ENCODE results near the gene SORT1. TPM values are rescaled to one million over a fixed set of nuclear protein-coding genes. Genes with fewer than 3 reads are reported as not detected.

Gene SORT1
- total and polyA plus RNA-seq, 2 of the 13 experiments (the other 11 are each of a cell fraction or from before 2014, with no cell fraction given): 32.4 to 93.0 TPM

DNA sequence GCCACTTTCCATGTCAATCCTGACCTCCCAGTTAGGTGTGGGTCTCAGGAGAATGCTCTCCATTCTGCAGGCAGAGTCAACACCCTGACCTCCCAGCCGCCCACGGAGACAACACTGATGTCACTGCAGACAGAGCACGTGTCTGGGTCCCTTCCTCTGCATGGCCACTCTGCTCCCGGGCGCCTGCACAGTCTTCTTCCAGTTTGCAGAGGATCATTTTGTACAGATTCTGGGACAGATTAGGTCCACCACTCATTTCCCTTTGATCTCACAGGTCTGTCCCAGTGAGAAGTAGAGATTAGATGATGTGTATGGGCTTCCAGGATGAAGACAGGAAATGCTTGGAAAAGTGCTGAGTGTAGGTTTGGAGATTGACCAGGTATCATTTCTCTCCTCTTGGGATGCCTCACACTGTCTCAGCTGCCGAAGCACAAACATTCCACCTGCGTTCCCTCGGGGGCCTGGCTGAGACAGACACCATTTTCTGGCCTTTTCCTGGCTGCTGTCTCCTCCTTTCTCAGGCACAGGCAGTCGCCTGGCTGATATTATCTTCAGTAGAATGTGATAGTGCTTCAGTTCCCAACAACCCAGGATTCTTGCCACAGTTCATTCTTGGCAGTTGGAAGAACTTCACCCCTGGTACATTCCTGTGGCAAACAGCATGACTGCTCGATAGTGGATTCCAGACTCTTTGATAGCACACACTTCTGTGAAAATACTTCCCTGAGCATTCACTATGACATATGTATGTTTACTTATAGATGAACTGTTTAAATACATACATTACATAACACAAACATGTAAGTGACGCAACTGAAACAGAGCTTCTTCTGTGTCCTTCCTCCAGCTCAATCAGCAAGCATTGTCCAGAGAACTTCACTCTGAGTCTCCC, 98.8 kb downstream of the SORT1 start (continued):
- TF ChIP-seq BORCS8-MEF2B (CRISPR knock-in tag; IDR thresholded peaks at IDR 0.05) (0 out of 2 replicates have a peak, but pooled peaks have one; percentile 31), U2AF2 (IDR thresholded peaks at IDR 0.05; ENCODE audit: low read depth, low read length) (no peak), ZNF136 (CRISPR knock-in tag; IDR thresholded peaks at IDR 0.05; ENCODE audit: low read depth) (no peak), SPEN (CRISPR knock-in tag; IDR thresholded peaks at IDR 0.05; ENCODE audit: low read depth) (no peak; the same call in 1 of the 2 replicates), CHD2 (IDR thresholded peaks at IDR 0.05; ENCODE audit: low read depth, low read length) (peak; percentile 46; the same call in 1 of the 2 replicates), ATF3 (CRISPR knock-in tag; IDR thresholded peaks at IDR 0.05) (peak; percentile 80), ZNF562 (CRISPR knock-in tag; IDR thresholded peaks at IDR 0.05; ENCODE audit: borderline replicate concordance) (peak; percentile 37; the same call in 1 of the 2 replicates), ZNF709 (CRISPR knock-in tag; IDR thresholded peaks at IDR 0.05) (0 out of 2 replicates have a peak, but pooled peaks have one; percentile 76), MEF2D (CRISPR knock-in tag; IDR thresholded peaks at IDR 0.05) (no peak; the same call in none of the 2 replicates), AFF4 (CRISPR knock-in tag; IDR thresholded peaks at IDR 0.05) (no peak), ZNF577 (CRISPR knock-in tag; IDR thresholded peaks at IDR 0.05; ENCODE audit: borderline replicate concordance, low read depth) (no peak), NFIC (IDR thresholded peaks at IDR 0.05; ENCODE audit: low read length) (peak; percentile 81; the same call in 1 of the 2 replicates), PHF5A (CRISPR knock-in tag; IDR thresholded peaks at IDR 0.05; ENCODE audit: low read depth, unreplicated experiment) (peak; percentile 74), XRCC5 (optimal IDR thresholded peaks at IDR 0.05; ENCODE audit: low read length) (peak; percentile 40)
- TF ChIP-seq, protein P1, sequence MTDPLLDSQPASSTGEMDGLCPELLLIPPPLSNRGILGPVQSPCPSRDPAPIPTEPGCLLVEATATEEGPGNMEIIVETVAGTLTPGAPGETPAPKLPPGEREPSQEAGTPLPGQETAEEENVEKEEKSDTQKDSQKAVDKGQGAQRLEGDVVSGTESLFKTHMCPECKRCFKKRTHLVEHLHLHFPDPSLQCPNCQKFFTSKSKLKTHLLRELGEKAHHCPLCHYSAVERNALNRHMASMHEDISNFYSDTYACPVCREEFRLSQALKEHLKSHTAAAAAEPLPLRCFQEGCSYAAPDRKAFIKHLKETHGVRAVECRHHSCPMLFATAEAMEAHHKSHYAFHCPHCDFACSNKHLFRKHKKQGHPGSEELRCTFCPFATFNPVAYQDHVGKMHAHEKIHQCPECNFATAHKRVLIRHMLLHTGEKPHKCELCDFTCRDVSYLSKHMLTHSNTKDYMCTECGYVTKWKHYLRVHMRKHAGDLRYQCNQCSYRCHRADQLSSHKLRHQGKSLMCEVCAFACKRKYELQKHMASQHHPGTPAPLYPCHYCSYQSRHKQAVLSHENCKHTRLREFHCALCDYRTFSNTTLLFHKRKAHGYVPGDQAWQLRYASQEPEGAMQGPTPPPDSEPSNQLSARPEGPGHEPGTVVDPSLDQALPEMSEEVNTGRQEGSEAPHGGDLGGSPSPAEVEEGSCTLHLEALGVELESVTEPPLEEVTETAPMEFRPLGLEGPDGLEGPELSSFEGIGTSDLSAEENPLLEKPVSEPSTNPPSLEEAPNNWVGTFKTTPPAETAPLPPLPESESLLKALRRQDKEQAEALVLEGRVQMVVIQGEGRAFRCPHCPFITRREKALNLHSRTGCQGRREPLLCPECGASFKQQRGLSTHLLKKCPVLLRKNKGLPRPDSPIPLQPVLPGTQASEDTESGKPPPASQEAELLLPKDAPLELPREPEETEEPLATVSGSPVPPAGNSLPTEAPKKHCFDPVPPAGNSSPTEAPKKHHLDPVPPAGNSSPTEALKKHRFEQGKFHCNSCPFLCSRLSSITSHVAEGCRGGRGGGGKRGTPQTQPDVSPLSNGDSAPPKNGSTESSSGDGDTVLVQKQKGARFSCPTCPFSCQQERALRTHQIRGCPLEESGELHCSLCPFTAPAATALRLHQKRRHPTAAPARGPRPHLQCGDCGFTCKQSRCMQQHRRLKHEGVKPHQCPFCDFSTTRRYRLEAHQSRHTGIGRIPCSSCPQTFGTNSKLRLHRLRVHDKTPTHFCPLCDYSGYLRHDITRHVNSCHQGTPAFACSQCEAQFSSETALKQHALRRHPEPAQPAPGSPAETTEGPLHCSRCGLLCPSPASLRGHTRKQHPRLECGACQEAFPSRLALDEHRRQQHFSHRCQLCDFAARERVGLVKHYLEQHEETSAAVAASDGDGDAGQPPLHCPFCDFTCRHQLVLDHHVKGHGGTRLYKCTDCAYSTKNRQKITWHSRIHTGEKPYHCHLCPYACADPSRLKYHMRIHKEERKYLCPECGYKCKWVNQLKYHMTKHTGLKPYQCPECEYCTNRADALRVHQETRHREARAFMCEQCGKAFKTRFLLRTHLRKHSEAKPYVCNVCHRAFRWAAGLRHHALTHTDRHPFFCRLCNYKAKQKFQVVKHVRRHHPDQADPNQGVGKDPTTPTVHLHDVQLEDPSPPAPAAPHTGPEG (CRISPR knock-in tag; IDR thresholded peaks at IDR 0.05): no peak
- TF ChIP-seq, protein P2, sequence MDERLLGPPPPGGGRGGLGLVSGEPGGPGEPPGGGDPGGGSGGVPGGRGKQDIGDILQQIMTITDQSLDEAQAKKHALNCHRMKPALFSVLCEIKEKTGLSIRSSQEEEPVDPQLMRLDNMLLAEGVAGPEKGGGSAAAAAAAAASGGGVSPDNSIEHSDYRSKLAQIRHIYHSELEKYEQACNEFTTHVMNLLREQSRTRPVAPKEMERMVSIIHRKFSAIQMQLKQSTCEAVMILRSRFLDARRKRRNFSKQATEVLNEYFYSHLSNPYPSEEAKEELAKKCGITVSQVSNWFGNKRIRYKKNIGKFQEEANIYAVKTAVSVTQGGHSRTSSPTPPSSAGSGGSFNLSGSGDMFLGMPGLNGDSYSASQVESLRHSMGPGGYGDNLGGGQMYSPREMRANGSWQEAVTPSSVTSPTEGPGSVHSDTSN (CRISPR knock-in tag; IDR thresholded peaks at IDR 0.05): no peak
